ENCODE measurements around the gene RAB8A.

Gene RAB8A

GRCh38 chr19:16111160-16111908 lies at the start of gene RAB8A:
Gene RAB8A, plus strand, starts transcription at chr19:16111889. Its CDS starts 13 bp downstream, at chr19:16111902.
- TF ChIP-seq CTCF (IDR thresholded peaks at IDR 0.05; ENCODE audit: low read depth, low read length) = peak; percentile 74
- H3K4me3 ChIP-seq (replicated peaks in 1 of 2; ENCODE audit: low read depth in 2 of 2, low read length in 2 of 2) = peak within 1 kb of the TSS; percentile 96
- DNase-seq (ENCODE audit: low read depth in 2 of 2) = peak; percentile 99 to 100

- no peak for TF ChIP-seq CTCF (IDR thresholded peaks at IDR 0.05; ENCODE audit: low read depth, low read length)
- H3K4me3 ChIP-seq (replicated peaks in 1 of 2; ENCODE audit: low read depth in 2 of 2, low read length in 2 of 2) = no peak overlapping the region
- DNase-seq (ENCODE audit: low read depth in 2 of 2) = no peak
Observed at GRCh38 chr19:16061943-16062342, 49.7 kb upstream of the RAB8A start.

GRCh38 chr19:16062789-16063188 lies 48.9 kb upstream of the RAB8A start:
- no peak overlapping the region for H3K4me3 ChIP-seq (replicated peaks in 1 of 2; ENCODE audit: low read depth in 2 of 2, low read length in 2 of 2)
- peak; percentile 98 for TF ChIP-seq CTCF (IDR thresholded peaks at IDR 0.05; ENCODE audit: low read depth, low read length)
- DNase-seq (ENCODE audit: low read depth in 2 of 2) = peak in 1 of 2 donors; percentile 61

GRCh38 chr19:16064209-16064889 lies 47.3 kb upstream of the RAB8A start:
- no peak for DNase-seq (ENCODE audit: low read depth in 2 of 2)
- no peak overlapping the region for H3K4me3 ChIP-seq (replicated peaks in 1 of 2; ENCODE audit: low read depth in 2 of 2, low read length in 2 of 2)
- no peak for TF ChIP-seq CTCF (IDR thresholded peaks at IDR 0.05; ENCODE audit: low read depth, low read length)

- peak; percentile 19 for TF ChIP-seq CTCF (IDR thresholded peaks at IDR 0.05; ENCODE audit: low read depth, low read length)
- peak; percentile 80 to 85 for DNase-seq (ENCODE audit: low read depth in 2 of 2)
- H3K4me3 ChIP-seq (replicated peaks in 1 of 2; ENCODE audit: low read depth in 2 of 2, low read length in 2 of 2) = no peak overlapping the region
Observed at GRCh38 chr19:16066611-16067104, 45.0 kb upstream of the RAB8A start.

- DNase-seq (ENCODE audit: low read depth in 2 of 2) = peak; percentile 90 to 94
- TF ChIP-seq CTCF (IDR thresholded peaks at IDR 0.05; ENCODE audit: low read depth, low read length) = no peak
- H3K4me3 ChIP-seq (replicated peaks in 1 of 2; ENCODE audit: low read depth in 2 of 2, low read length in 2 of 2) = peak overlapping the region; percentile 38 to 48
Observed at GRCh38 chr19:16067205-16067938, 44.3 kb upstream of the RAB8A start.

Measured in cardiac fibroblast (primary cell).